Hematopoietic multipotent progenitor cell treated with erythropoietin and hydrocortisone succinate and interleukin-3 and kit ligand, for 8 days (in vitro differentiated cells): ENCODE results near the gene MBNL3.
"Not testable (repeated sequence)": the region's sequence is repeated elsewhere in the genome, so short reads cannot be mapped to it uniquely, and the experiment has no call there.

Experiments
- DNase-seq: peaks from one replicate; pipeline ENCODE4 v3.0.0-alpha.2; 2015

The MBNL3 gene

DNA sequence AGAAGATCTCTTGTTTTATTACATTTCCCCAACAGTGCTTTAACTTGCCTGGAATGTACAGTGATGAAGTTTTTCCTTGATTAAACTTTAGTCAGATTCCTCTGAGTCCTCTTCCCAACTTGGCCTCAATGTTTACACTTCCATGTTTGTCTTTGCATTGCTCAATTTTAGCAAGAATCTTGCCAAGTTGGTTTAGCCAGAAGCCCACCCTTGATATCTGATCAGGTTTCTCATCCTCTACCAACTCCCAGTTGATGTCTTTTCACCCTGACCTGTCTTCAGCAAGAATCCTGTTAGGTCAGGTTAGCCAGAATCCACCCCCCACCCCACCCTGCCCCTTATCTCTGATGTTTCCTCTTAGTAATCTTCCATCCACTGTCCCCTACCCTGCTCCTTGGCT is 120.9 kb downstream of the MBNL3 start:
- no peak for DNase-seq

DNA sequence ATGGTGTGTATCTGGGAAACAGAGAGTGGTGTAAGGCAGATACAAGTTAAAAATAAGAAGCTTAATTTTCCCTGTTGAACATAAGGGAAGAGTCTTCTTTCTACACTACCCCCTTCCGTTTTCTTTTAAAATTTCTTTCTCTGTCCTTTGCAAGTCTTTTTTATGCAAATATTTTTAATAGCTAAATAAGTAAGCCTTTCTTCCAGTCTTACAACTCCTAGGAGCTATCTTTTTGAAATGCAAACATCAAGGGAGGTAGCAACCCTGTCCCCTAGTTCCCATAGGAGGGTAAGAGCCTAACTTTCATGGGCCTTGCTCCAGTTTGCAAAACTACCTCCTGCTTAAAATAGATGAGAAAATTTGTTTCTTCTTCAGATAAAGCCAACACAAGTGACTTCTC is 121.5 kb downstream of the MBNL3 start:
- no peak for DNase-seq

- DNase-seq = no peak
Observed at GRCh38 chrX:132365490-132365889, 123.3 kb downstream of the MBNL3 start.

- DNase-seq = no peak
Observed at GRCh38 chrX:132364313-132364712, 124.5 kb downstream of the MBNL3 start.

GRCh38 chrX:132353430-132353829 is 135.4 kb downstream of the MBNL3 start:
- no peak for DNase-seq

- DNase-seq = no peak
Observed at GRCh38 chrX:132336172-132336571, 152.7 kb downstream of the MBNL3 start.

- DNase-seq = no peak
Observed at GRCh38 chrX:132333351-132333750, 155.5 kb downstream of the MBNL3 start.

DNA sequence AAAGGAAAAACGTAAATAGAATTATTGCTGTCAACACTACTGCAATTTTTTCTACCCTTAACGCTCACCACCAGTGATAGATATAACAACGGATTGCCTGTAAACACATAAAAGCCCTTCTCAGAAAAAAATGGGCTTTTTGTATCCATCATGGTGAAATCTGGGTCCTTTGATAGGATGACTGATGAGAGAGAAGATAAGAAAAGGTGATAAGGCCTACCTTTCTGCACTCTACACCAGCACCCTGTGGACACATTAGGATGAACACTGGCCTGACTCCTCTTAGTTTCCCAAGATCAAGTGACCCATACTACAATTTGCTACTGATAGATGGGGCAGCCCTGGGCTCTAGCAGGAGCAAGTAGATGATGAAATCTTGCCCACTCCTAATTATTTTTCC is 157.3 kb downstream of the MBNL3 start:
- no peak for DNase-seq

- no peak for DNase-seq
Observed at GRCh38 chrX:132331000-132331399, 157.8 kb downstream of the MBNL3 start.

DNA sequence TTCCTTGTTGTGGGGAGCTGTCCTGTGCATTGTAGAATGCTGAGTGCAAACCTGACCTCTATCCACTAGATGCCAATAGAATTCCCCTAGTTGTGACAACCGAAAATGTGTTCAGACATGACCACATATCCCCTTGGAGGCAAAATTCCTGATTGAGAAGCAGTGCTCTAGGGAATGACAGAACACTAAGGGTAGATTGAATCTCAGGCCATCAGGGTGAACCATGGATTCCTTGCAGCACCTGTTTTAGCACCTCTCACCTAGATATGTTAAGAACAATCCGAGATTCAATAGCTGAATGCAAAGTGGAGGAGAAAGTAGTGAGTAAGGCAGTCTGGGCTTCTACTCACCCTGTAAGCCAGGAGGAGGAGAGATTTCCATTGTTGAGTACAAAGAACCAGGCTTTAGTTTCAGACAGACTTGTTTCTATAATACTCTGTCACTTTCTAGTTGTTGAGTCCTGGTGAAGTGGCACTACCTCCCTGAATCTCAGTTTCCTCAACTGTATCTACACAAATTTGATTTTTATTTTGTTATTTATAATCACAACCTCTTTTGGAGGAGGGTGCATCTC is 158.6 kb downstream of the MBNL3 start:
- DNase-seq = no peak

DNA sequence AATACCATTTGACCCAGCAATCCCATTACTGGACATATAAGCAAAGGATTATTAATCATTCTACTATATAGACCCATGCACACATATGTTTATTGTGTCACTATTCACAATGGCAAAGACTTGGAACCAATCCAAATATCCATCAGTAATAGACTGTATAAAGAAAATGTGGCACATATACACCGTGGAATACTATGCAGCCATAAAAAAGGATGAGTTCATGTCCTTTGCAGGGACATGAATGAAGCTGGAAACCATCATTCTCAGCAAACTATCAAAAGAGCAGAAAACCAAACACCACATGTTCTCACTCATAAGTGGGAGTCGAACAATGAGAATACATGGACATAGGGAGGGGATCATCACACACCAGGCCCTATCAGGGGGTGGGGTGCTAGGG is 161.9 kb downstream of the MBNL3 start:
- DNase-seq = not testable (repeated sequence)
